GM12891 (cell line): Measurements from ENCODE around the gene ARHGAP15.

ENCODE experiments used
- PAX5 ChIP-seq: IDR thresholded peaks from 2 replicates; pipeline ENCODE4 v1.6.1; 2011; ENCODE audit warnings: low read length, moderate library complexity, mild to moderate bottlenecking; ENCODE audit not compliant: insufficient read depth, severe bottlenecking
- POLR2A ChIP-seq: IDR thresholded peaks from 2 replicates; pipeline ENCODE4 v1.6.1; 2011; ENCODE audit warnings: low read depth, low read length, control low read depth
- POLR2AphosphoS5 ChIP-seq: IDR thresholded peaks from 2 replicates; pipeline ENCODE4 v1.6.1; 2011; ENCODE audit warnings: low read depth, low read length, control low read depth
- POU2F2 ChIP-seq: IDR thresholded peaks from 2 replicates; pipeline ENCODE4 v1.6.1; 2011; ENCODE audit warnings: low read depth, mild to moderate bottlenecking, control low read depth, low read length, moderate library complexity
- SPI1 ChIP-seq: IDR thresholded peaks from 2 replicates; pipeline ENCODE4 v1.6.1; 2011; ENCODE audit warnings: low read depth, low read length, control low read depth
- TAF1 ChIP-seq: IDR thresholded peaks from 2 replicates; pipeline ENCODE4 v1.6.1; 2011; ENCODE audit warnings: low read depth, low read length, control low read depth

DNA sequence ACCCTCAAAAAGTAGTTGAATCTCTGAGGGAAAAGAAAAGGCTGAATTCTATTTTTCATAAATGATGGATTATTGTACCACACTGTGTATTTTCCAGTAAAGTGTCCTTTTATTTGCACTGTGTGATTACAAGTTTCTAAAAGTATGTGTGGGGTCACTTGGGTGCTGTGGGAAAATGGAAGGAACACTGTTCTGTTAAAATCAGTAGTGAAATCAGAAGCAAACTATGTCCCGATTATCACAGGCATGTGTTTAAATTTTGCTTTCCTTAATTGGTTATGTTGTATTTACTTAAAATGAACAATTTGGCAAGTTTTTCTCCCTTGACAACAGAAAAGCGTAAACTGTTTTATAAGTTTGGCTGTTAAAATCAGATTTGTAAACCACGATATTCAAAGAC is 353.1 kb downstream of the ARHGAP15 start:
- TF ChIP-seq POLR2A = no peak
- TF ChIP-seq POLR2AphosphoS5 = no peak
- TF ChIP-seq TAF1 = no peak
- no peak for TF ChIP-seq POU2F2
- no peak for TF ChIP-seq SPI1
- no peak for TF ChIP-seq PAX5
